Lower leg skin (tissue), 3 donors: ENCODE measurements around the gene RTP5.

Experiments used
- POLR2A ChIP-seq, 2 donors: fragments of 450-650 bp; IDR thresholded peaks; one replicate each; pipeline ENCODE4 v1.6.1; 2016 to 2017; ENCODE audit warnings: antibody characterized with exemption in 2 of 2, mild to moderate bottlenecking in 1 of 2, moderate library complexity in 1 of 2
- TF ChIP-seq, protein P1 (sequence below), 3 donors: fragments of 450-650 bp; IDR thresholded peaks; one replicate each; pipeline ENCODE4 v1.5.1; 2016; ENCODE audit warnings: antibody characterized with exemption in 3 of 3, mild to moderate bottlenecking in 3 of 3, moderate library complexity in 2 of 3

DNA sequence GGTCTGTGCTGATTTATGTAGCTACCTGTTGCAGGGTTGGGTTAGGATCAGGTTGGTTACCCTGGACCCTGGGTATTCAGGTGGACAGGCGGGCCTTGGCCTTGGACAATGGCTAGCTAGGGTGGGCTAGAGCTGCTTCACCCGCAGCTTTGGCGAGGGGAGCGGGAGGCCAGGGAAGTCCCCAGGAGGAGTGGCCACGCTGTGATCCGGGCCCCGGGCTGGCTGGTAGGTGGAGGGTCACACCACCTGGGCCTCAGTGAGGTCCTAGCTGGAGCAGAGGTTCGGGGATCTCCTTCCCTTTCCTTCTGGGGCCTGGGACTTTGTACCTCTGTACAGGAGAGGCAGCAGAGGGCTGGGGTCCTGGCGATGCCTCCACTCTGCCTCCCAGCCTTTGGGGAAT is 9.8 kb downstream of the RTP5 start:
- TF ChIP-seq, protein P1, sequence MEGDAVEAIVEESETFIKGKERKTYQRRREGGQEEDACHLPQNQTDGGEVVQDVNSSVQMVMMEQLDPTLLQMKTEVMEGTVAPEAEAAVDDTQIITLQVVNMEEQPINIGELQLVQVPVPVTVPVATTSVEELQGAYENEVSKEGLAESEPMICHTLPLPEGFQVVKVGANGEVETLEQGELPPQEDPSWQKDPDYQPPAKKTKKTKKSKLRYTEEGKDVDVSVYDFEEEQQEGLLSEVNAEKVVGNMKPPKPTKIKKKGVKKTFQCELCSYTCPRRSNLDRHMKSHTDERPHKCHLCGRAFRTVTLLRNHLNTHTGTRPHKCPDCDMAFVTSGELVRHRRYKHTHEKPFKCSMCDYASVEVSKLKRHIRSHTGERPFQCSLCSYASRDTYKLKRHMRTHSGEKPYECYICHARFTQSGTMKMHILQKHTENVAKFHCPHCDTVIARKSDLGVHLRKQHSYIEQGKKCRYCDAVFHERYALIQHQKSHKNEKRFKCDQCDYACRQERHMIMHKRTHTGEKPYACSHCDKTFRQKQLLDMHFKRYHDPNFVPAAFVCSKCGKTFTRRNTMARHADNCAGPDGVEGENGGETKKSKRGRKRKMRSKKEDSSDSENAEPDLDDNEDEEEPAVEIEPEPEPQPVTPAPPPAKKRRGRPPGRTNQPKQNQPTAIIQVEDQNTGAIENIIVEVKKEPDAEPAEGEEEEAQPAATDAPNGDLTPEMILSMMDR (IDR thresholded peaks at IDR 0.05): no peak
- no peak for TF ChIP-seq POLR2A (IDR thresholded peaks at IDR 0.05)
